ENCODE data around the gene TOPBP1.

GRCh38 chr3:133583396-133583795 is 78.3 kb downstream of the TOPBP1 start:
- TF ChIP-seq TAF1 (IDR thresholded peaks at IDR 0.05; ENCODE audit: borderline replicate concordance, insufficient read depth, low read length) = no peak
- no peak for TF ChIP-seq SIN3A (IDR thresholded peaks at IDR 0.05; ENCODE audit: borderline replicate concordance, insufficient read depth, low read length)
